HepG2 (cell line): Measurements from ENCODE around the gene RACGAP1. TPM values are rescaled to one million over a fixed set of nuclear protein-coding genes. Genes with fewer than 3 reads are reported as not detected.

Source experiments
- E2F1 ChIP-seq: sonication (generic); formaldehyde crosslinking; IDR thresholded peaks from 2 replicates; pipeline ENCODE4 v1.5.0; 2020; ENCODE audit warnings: missing genetic modification reagents
- IKZF4 ChIP-seq: sonication (generic); formaldehyde crosslinking; IDR thresholded peaks from 2 replicates; pipeline ENCODE4 v1.5.1; 2020; ENCODE audit warnings: borderline replicate concordance, mild to moderate bottlenecking, low read depth, missing genetic modification reagents; ENCODE audit errors: not compliant biosample characterization
- JARID2 ChIP-seq: sonication (generic); formaldehyde crosslinking; IDR thresholded peaks from 2 replicates; pipeline ENCODE4 v1.8.1; 2023; ENCODE audit warnings: missing genetic modification reagents, inconsistent platforms; ENCODE audit not compliant: insufficient replicate concordance
- KDM2A ChIP-seq: sonication (generic); formaldehyde crosslinking; IDR thresholded peaks from 2 replicates; pipeline ENCODE4 v1.4.0; 2020; ENCODE audit warnings: low read depth, missing genetic modification reagents, borderline replicate concordance
- MAFF ChIP-seq: IDR thresholded peaks from 2 replicates; pipeline ENCODE4 v1.6.1; 2011; ENCODE audit warnings: low read depth, low read length, improper control_type of control experiment
- MAX ChIP-seq: IDR thresholded peaks from 2 replicates; pipeline ENCODE4 v1.6.1; 2012; ENCODE audit warnings: inconsistent platforms
- MYC ChIP-seq: sonication (generic); formaldehyde crosslinking; IDR thresholded peaks from 2 replicates; pipeline ENCODE4 v1.9.0; 2021; ENCODE audit warnings: missing genetic modification reagents, borderline replicate concordance
- NR2F1 ChIP-seq, 2 experiments: fragments of 450-650 bp in 1 of 2; formaldehyde crosslinking in 1 of 2; IDR thresholded peaks; 2 replicates each; pipeline versions ENCODE4 v1.5.0 to v1.6.1; 2016 to 2020; ENCODE audit warnings: mild to moderate bottlenecking in 1 of 2, missing compliant biosample characterization in 1 of 2, missing genetic modification reagents in 1 of 2, moderate library complexity in 1 of 2
- PHF21A ChIP-seq: sonication (generic); formaldehyde crosslinking; IDR thresholded peaks from 2 replicates; pipeline ENCODE4 v1.5.0; 2020; ENCODE audit warnings: mild to moderate bottlenecking, missing genetic modification reagents
- PTBP1 ChIP-seq: fragments of 200-400 bp; formaldehyde crosslinking; IDR thresholded peaks from 2 replicates; pipeline ENCODE4 v1.6.1; 2018; ENCODE audit warnings: low read length, low read depth; ENCODE audit not compliant: poor library complexity, severe bottlenecking
- SOX13 ChIP-seq, 3 experiments: fragments of 450-650 bp in 1 of 3; sonication (generic) in 1 of 3; formaldehyde crosslinking in 1 of 3; IDR thresholded peaks in 2 of 3; conservative IDR thresholded peaks in 1 of 3; 2 replicates each; pipeline versions ENCODE4 v1.5.0 to v1.6.1; 2016 to 2020; ENCODE audit warnings: antibody characterized with exemption in 1 of 3, mild to moderate bottlenecking in 1 of 3, missing compliant biosample characterization in 1 of 3, missing genetic modification reagents in 1 of 3, moderate library complexity in 1 of 3
- U2AF1 ChIP-seq: fragments of 200-400 bp; formaldehyde crosslinking; optimal IDR thresholded peaks from 2 replicates; pipeline ENCODE3; 2017; ENCODE audit warnings: mild to moderate bottlenecking, low read depth, low read length
- ZBTB7A ChIP-seq: sonication (generic); formaldehyde crosslinking; IDR thresholded peaks from 2 replicates; pipeline ENCODE4 v1.8.0; 2022; ENCODE audit warnings: mild to moderate bottlenecking, missing genetic modification reagents
- ZNF383 ChIP-seq: sonication (generic); formaldehyde crosslinking; IDR thresholded peaks from 2 replicates; pipeline ENCODE4 v1.4.0; 2020; ENCODE audit warnings: missing genetic modification reagents, mild to moderate bottlenecking, borderline replicate concordance
- ZNF574 ChIP-seq: sonication (generic); formaldehyde crosslinking; IDR thresholded peaks from 2 replicates; pipeline ENCODE4 v1.4.0; 2020; ENCODE audit warnings: missing genetic modification reagents
- polyA plus RNA-seq, 8 experiments: library from polyadenylated mRNA; depleted of rRNA in 3 of 8; stranded (reverse) in 7 of 8; unstranded in 1 of 8; fragments of >200 nt; fragmentation: Illumina TruSeq in 4 of 8; extraction: Trizol in 4 of 8; gene quantifications; 2 replicates each; pipeline versions ENCODE4 v1.2.1 to v1.2.3, GENCODE V29; 2011 to 2016; ENCODE audit warnings: low read depth in 4 of 8, missing spikeins in 1 of 8, mixed read lengths in 1 of 8; ENCODE audit not compliant: insufficient read depth in 1 of 8
- total RNA-seq, 5 experiments: library from RNA; depleted of rRNA; stranded (reverse); fragments of >200 nt; fragmentation: Illumina TruSeq; extraction: Trizol; gene quantifications; 2 replicates each; pipeline ENCODE4 v1.2.3, GENCODE V29; 2016; ENCODE audit warnings: low read depth in 1 of 5
- TF ChIP-seq, protein P1 (sequence below): sonication (generic); formaldehyde crosslinking; conservative IDR thresholded peaks from 2 replicates; pipeline ENCODE4 v1.4.0; 2020; ENCODE audit warnings: missing genetic modification reagents
- TF ChIP-seq, protein P2 (sequence below): sonication (generic); formaldehyde crosslinking; IDR thresholded peaks from 2 replicates; pipeline ENCODE4 v1.5.0; 2020; ENCODE audit warnings: mild to moderate bottlenecking, low read depth, missing genetic modification reagents, borderline replicate concordance
- TF ChIP-seq, protein P3 (sequence below): sonication (generic); formaldehyde crosslinking; IDR thresholded peaks from 2 replicates; pipeline ENCODE4 v1.4.0; 2020; ENCODE audit warnings: low read depth, mild to moderate bottlenecking, missing genetic modification reagents

Gene RACGAP1
- total and polyA plus RNA-seq, 2 of the 13 experiments (the other 11 are each of a cell fraction or from before 2014, with no cell fraction given), result 16.7 to 57.9 TPM

- TF ChIP-seq, protein P1, sequence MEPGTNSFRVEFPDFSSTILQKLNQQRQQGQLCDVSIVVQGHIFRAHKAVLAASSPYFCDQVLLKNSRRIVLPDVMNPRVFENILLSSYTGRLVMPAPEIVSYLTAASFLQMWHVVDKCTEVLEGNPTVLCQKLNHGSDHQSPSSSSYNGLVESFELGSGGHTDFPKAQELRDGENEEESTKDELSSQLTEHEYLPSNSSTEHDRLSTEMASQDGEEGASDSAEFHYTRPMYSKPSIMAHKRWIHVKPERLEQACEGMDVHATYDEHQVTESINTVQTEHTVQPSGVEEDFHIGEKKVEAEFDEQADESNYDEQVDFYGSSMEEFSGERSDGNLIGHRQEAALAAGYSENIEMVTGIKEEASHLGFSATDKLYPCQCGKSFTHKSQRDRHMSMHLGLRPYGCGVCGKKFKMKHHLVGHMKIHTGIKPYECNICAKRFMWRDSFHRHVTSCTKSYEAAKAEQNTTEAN, result no peak
- no peak for TF ChIP-seq MAFF
- TF ChIP-seq U2AF1, result no peak
- TF ChIP-seq ZNF383, result no peak
- no peak for TF ChIP-seq NR2F1 (CRISPR knock-in tag; IDR thresholded peaks at IDR 0.05)
- TF ChIP-seq, protein P2, sequence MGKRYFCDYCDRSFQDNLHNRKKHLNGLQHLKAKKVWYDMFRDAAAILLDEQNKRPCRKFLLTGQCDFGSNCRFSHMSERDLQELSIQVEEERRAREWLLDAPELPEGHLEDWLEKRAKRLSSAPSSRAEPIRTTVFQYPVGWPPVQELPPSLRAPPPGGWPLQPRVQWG (CRISPR knock-in tag), result no peak
- peak; percentile 36; the same call in 1 of the 2 replicates for TF ChIP-seq ZBTB7A (CRISPR knock-in tag)
- TF ChIP-seq KDM2A (CRISPR knock-in tag), result peak; percentile 49; the same call in 1 of the 2 replicates
- TF ChIP-seq IKZF4, result no peak
- TF ChIP-seq, protein P3, sequence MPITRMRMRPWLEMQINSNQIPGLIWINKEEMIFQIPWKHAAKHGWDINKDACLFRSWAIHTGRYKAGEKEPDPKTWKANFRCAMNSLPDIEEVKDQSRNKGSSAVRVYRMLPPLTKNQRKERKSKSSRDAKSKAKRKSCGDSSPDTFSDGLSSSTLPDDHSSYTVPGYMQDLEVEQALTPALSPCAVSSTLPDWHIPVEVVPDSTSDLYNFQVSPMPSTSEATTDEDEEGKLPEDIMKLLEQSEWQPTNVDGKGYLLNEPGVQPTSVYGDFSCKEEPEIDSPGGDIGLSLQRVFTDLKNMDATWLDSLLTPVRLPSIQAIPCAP (CRISPR knock-in tag), result no peak
- TF ChIP-seq PTBP1, result no peak
- no peak for TF ChIP-seq MYC
- peak; percentile 49 for TF ChIP-seq ZNF574 (CRISPR knock-in tag)
- no peak for TF ChIP-seq SOX13 (IDR thresholded peaks at IDR 0.05)
- TF ChIP-seq SOX13 (CRISPR knock-in tag; conservative IDR thresholded peaks at IDR 0.05 in 1 of 2, IDR thresholded peaks at IDR 0.05 in 1 of 2), result no peak
- no peak for TF ChIP-seq E2F1 (CRISPR knock-in tag)
- no peak for TF ChIP-seq MAX
- TF ChIP-seq JARID2, result no peak
- TF ChIP-seq PHF21A (CRISPR knock-in tag), result peak; percentile 35; the same call in 1 of the 2 replicates
Observed at GRCh38 chr12:49974231-49974675, 51.0 kb downstream of the RACGAP1 start (continued).
